KG1 (cell line): ENCODE data around the gene ROS1.
"Not testable (repeated sequence)": the region's sequence is repeated elsewhere in the genome, so short reads cannot be mapped to it uniquely, and the experiment has no call there.

Source experiments
- DNase-seq: peaks from one replicate; lab custom pipeline; 2025; lab: John Stamatoyannopoulos, UW

ROS1 gene

GRCh38 chr6:117380298-117380697, 45.4 kb downstream of the ROS1 start:
- no peak for DNase-seq

DNA sequence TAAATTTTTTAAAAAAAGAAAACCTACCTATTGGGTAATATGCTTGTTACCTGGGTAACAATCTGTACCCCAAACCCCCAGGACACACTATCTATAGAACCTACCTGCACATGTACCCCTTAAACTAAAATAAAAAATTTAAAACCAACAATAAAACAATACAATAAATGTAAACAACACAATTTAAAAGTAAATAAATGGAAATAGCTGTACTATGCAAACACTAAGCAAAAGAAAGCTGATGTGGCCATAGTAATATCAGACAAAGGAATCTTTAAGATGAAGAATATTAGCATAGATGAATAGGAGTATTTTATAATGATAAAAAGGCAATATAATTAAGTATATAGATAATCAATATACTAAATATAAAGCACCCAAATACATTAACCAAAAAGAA, 50.3 kb downstream of the ROS1 start:
- no peak for DNase-seq

GRCh38 chr6:117373211-117373813, 52.4 kb downstream of the ROS1 start:
- DNase-seq = no peak

- DNase-seq = not testable (repeated sequence)
Observed at GRCh38 chr6:117372289-117372688, 53.5 kb downstream of the ROS1 start.

- no peak for DNase-seq
Observed at GRCh38 chr6:117371492-117371891, 54.2 kb downstream of the ROS1 start.

GRCh38 chr6:117359581-117359980, 66.2 kb downstream of the ROS1 start:
- DNase-seq = no peak

DNA sequence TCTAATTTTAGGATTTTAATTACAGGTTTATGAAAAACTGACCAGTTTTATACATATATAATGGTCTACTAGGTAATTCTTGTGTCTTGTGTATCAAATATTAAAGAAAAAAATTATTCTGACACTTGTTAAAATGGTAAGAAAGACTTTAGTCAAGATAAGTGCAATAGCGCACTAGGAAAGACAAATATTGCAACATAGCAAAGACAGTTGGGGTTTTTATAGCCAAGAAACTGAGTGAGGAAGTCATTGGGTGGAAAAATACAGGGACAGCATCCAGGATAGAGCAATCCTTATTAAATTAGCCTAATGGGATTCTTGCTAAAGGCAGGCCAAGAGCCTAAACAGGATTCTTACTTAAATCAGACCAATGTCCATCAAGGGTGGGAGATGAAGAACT, 71.1 kb downstream of the ROS1 start:
- no peak for DNase-seq

GRCh38 chr6:117352466-117353081, 73.2 kb downstream of the ROS1 start:
- DNase-seq = no peak

DNA sequence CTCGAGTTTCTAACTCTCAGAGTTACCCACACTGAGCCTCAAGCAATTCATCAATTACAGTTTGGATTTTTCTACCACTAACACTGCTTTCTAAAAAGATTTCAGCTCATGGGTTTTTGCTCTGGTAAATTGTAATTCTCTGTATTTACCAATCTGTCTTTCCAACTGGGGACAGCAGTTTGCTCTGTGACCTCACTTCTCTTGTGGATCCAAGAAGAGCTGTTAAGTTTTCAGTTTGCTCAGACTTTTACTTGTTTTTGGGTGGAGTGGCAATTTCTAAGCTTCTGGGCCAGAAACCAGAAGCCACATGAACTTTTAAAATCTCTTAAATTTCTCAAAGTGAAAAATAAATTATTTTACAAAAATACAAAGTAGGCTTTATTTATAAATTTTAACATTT, 74.2 kb downstream of the ROS1 start:
- no peak for DNase-seq

GRCh38 chr6:117346142-117346930, 79.4 kb downstream of the ROS1 start:
- peak; percentile 2 for DNase-seq

GRCh38 chr6:117345292-117345610, 80.5 kb downstream of the ROS1 start:
- DNase-seq = no peak

DNA sequence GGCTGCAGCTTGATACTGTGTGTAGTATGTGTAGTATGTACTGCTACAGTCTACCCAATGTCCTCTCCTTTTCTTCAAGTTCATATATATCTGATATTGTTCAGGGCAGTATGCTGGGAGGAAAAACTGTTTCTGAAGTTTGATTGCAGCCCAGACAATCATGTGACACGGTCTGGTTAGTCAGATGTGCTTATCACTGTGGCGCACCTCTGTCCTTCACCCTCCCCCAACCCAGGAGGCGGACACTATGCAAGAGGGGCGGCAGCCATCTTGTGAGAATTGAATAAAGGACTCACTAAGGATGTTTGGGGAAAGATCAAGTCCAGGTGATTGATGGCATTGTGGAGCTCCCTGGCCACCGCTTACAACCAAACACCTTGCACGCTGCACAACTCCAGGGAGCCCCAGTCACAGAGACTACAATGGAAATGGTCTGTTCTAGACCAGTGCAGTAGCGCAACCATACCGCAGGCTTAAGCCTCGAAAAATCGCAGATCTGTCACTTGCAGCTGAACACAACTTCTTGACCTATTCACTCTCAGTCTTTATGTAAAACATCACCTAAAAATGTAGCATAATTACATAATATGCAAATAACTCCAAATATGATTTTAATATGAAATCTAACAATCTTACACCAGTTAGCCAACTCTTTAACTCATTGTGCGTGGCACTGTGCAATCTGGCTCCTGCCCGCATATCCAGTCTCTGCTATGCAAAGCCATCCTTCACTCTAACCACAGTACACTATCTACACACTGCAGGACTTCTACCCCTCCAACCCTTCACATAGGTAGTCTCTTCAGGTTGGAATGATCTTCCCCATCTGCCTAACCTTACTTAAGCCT, 81.1 kb downstream of the ROS1 start:
- DNase-seq = no peak

DNA sequence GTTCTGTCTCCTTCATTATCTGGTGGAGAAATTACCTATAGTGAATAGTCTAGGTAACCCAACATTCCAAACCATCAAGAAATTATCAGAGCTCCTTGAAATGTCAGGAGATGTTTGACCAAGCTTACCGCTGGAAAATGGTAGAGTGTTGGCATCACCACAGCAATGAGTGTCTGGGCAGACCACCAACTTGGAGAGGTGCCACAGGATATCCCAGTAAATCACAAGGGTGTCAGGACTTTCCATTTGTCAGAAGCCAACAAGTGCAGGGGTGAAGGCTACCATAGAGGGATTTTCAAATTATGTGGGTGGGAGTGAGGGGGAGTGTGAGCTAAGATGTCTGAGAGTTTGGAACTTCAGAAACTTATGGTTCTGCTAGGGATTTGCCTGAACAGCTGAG, 87.2 kb downstream of the ROS1 start:
- DNase-seq = no peak

DNA sequence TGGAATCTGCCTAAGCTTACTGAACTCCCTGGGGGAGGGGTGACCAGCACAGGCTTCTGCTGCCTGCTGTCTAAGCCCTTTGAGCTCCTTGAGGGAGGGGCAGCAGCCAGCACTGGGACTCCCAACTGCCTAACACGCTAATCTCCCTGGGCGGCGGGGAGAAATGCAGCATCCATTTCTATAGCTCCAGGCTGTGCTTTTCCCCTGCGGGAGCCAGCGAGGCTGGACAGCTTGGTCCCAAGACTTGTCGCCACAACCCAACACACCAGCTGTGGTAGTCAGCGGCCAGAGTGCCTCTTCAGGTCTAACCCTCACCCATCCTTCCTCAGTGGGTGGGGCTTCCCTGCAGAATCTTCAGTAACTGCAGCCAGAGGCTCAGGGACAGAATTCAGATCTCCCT, 95.8 kb downstream of the ROS1 start:
- no peak for DNase-seq

DNA sequence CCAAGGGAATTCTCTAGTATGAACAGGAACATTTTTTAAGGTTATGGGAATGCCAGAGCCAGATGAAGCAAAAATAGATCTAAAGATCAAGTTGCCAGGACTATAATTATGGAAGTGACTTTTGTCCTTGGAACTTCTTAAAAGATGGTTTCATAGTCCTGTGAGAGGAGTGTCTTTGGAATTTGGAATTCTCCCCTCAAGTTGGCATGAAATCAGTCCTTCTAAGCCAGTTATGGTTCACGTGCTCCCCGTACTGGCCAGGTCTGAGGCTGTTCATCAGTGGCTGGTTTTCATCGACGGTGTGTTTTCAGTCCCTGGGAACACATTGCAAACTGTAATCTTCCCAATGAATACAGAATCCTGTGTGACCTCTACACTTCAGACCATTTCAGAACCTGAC, 97.2 kb downstream of the ROS1 start:
- no peak for DNase-seq

DNA sequence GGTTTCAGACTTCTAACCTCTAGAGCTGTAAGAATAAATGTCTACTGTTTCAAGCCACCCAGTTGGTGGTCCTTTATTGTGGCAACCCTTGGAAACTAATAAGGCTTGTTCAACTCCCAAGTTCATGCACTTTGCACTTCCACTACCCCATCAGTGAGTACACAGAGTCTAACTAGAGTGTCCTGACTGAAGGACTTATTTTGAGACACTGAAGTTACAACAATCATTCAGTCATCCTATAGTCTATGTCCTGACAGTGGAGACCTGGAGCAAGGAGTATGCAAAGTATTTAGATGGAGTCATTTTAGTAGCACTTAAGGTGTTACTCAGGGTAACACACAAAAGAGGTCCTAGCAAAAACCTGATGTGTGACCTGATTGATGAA, 97.7 kb downstream of the ROS1 start:
- no peak for DNase-seq

- no peak for DNase-seq
Observed at GRCh38 chr6:117327149-117328004, 98.4 kb downstream of the ROS1 start.

DNA sequence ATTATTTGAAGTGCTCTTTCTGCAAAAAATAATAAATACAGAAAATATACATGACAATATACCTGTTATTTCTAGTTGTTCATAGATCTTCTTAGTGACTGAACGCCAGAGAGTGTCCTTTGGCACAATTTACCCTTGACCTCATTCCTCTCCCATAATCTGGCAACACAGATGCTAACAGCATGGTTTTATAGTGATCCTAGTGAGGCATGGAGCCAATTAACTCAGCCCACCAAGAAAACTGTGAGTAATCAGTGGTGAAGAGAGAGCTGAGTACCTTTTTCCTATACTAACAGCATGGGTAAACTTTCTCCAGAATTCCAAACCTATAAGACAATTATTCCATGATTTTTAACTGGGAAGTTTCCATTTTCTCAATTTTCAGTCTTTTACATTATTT, 99.3 kb downstream of the ROS1 start:
- DNase-seq = no peak

DNA sequence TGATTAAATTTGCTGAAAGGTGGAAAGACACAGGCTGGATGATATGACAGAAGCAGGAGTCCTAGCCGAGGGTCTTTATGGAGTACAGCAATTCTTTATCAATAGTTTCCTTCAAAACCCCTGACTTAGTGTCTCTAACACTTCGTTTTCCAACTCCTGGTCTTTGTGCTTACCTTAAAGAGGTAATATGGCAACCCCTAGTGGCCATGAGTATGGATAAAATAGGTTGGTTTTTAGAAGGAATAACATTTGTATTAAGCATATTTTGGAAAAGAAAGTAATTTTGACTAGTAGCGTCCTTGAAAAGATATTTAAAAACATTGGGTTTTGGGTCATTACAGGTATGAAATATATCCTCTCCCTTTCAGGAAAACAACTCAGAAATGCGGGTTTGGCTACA, 108.5 kb downstream of the ROS1 start:
- no peak for DNase-seq

- no peak for DNase-seq
Observed at GRCh38 chr6:117311726-117312125, 114.0 kb downstream of the ROS1 start.

- DNase-seq = no peak
Observed at GRCh38 chr6:117311310-117311709, 114.4 kb downstream of the ROS1 start.

- no peak for DNase-seq
Observed at GRCh38 chr6:117309611-117310010, 116.1 kb downstream of the ROS1 start.
